Measurements from ENCODE around the gene AGFG2. TPM values are rescaled to one million over a fixed set of nuclear protein-coding genes. Genes with fewer than 3 reads are reported as not detected.
"Not testable (repeated sequence)": the region's sequence is repeated elsewhere in the genome, so short reads cannot be mapped to it uniquely, and the experiment has no call there.

AGFG2 gene
- total and polyA plus RNA-seq, 10 of the 15 experiments (the other 5 are each of a cell fraction or from before 2014, with no cell fraction given) = 0.90 to 71.5 (median 25.4) TPM

GRCh38 chr7:100541309-100541708 lies 2.3 kb downstream of the AGFG2 start:
- intact Hi-C loops (cut with micrococcal nuclease; ENCODE audit: unreplicated experiment) = loop anchor here (10.0 kb wide), 1 partner anchor 177 kb away; no protein-coding TSS in a partner anchor
- H3K27me3 ChIP-seq (replicated peaks in 1 of 2; ENCODE audit: control insufficient read depth in 2 of 2, insufficient read depth in 2 of 2, low read length in 1 of 2); H3K36me3 ChIP-seq (ENCODE audit: control insufficient read depth in 2 of 2, insufficient read depth in 2 of 2, low read length in 1 of 2); in situ Hi-C loops (cut with MboI); H2AFZ ChIP-seq (ENCODE audit: control insufficient read depth, low read depth, low read length); FAIRE-seq; H3K9me3 ChIP-seq (replicated peaks; ENCODE audit: control insufficient read depth, insufficient read depth, low read length); DNase-seq (ENCODE audit: low read depth, low spot score); ATAC-seq; H4K20me1 ChIP-seq (ENCODE audit: control insufficient read depth, insufficient read depth); BruUV-seq (replicated peaks): not testable (repeated sequence)
- Histone ChIP-seq H3K4me3 (peak overlapping the region; percentile 85), H3K27ac (ENCODE audit: control insufficient read depth, insufficient read depth) (peak overlapping the region; percentile 99), H3K9ac (ENCODE audit: control insufficient read depth, insufficient read depth, low read length) (peak overlapping the region; percentile 52), H3K4me1 (ENCODE audit: control insufficient read depth, insufficient read depth, low read length) (peaks cover 37% of the 10 kb centered on the region), H3K4me2 (ENCODE audit: control insufficient read depth, insufficient read depth) (peak overlapping the region; percentile 99), H3K79me2 (ENCODE audit: control insufficient read depth, insufficient read depth, low read length) (peaks cover 65% of the 10 kb centered on the region)
- SMC1A ChIA-PET (ENCODE audit: uncharacterized antibody, unreplicated experiment) = interaction anchor here (1.1 to 10.6 kb wide), 7 partner anchors 13 to 64 kb away, joined by 3 to 127 read pairs (median 10); partner anchors contain the start of genes FBXO24 and TSC22D4
- RAD21 ChIA-PET (ENCODE audit: unreplicated experiment) = interaction anchor here (0.6 to 11.5 kb wide), 6 partner anchors 19 to 402 kb away, joined by 4 to 90 read pairs (median 8); partner anchors contain the start of genes FBXO24, LRCH4 and TSC22D4
- CTCF ChIA-PET = interaction anchor here (0.6 to 2.6 kb wide), 11 partner anchors 9 to 83 kb away, joined by 3 to 36 read pairs (median 5); partner anchors contain the start of gene FBXO24
- 0 out of 2 replicates have a peak, but pooled peaks have one; percentile 5 for TF ChIP-seq MLLT1 (IDR thresholded peaks at IDR 0.05)
- POLR2A ChIA-PET = interaction anchor here (0.6 to 5.7 kb wide), 4 partner anchors 10 to 62 kb away, joined by 3 to 28 read pairs (median 10); partner anchors contain the start of genes FBXO24, LRCH4 and TSC22D4
- WGBS (ENCODE audit: insufficient coverage, insufficient replicate concordance, low lambda C conversion rate, missing lambda C conversion rate) = 58% methylated on average over 7 of the region's 7 CpGs

- Histone ChIP-seq H3K36me3 (ENCODE audit: control insufficient read depth in 2 of 2, insufficient read depth in 2 of 2, low read length in 1 of 2) (peaks cover 0 to 4% of the 10 kb centered on the region in 2 experiments; a peak in 1 of 4 replicates), H3K79me2 (ENCODE audit: control insufficient read depth, insufficient read depth, low read length) (peaks cover 84% of the 10 kb centered on the region), H3K27me3 (replicated peaks in 1 of 2; ENCODE audit: control insufficient read depth in 2 of 2, insufficient read depth in 2 of 2, low read length in 1 of 2) (no peaks in the 10 kb centered on the region), H3K4me1 (ENCODE audit: control insufficient read depth, insufficient read depth, low read length) (peaks cover 57% of the 10 kb centered on the region), H3K9ac (ENCODE audit: control insufficient read depth, insufficient read depth, low read length) (peak overlapping the region; percentile 52), H4K20me1 (ENCODE audit: control insufficient read depth, insufficient read depth) (no peaks in the 10 kb centered on the region), H3K4me3 (peak overlapping the region; percentile 85), H2AFZ (ENCODE audit: control insufficient read depth, low read depth, low read length) (no peak overlapping the region), H3K4me2 (ENCODE audit: control insufficient read depth, insufficient read depth) (peak overlapping the region; percentile 99), H3K27ac (ENCODE audit: control insufficient read depth, insufficient read depth) (peak overlapping the region; percentile 99), H3K9me3 (replicated peaks; ENCODE audit: control insufficient read depth, insufficient read depth, low read length) (no peaks in the 10 kb centered on the region)
- intact Hi-C loops (cut with micrococcal nuclease; ENCODE audit: unreplicated experiment) (loop anchor here (10.0 kb wide), 1 partner anchor 179 kb away; no protein-coding TSS in a partner anchor), in situ Hi-C loops (cut with MboI) (no loop called here)
- TF ChIP-seq YY1 (IDR thresholded peaks at IDR 0.05; ENCODE audit: low read depth, low read length) (no peak), POU2F2 (IDR thresholded peaks at IDR 0.05; ENCODE audit: borderline replicate concordance, low read depth, low read length) (peak; percentile 11; the same call in 1 of the 3 replicates)
- CTCF ChIA-PET = interaction anchor here (0.6 to 7.9 kb wide), 9 partner anchors 10 to 171 kb away, joined by 3 to 101 read pairs (median 5); no protein-coding TSS in a partner anchor
- WGBS (ENCODE audit: insufficient coverage, insufficient replicate concordance, low lambda C conversion rate, missing lambda C conversion rate) = 0% methylated on average over 1 of the region's 1 CpG
- no TSS peak for BruUV-seq (replicated peaks)
- DNase-seq (ENCODE audit: low read depth, low spot score) (no peak), ATAC-seq (no peak), FAIRE-seq (no peak)
- SMC1A ChIA-PET (ENCODE audit: uncharacterized antibody, unreplicated experiment) = interaction anchor here (0.8 to 10.6 kb wide), 7 partner anchors 15 to 179 kb away, joined by 3 to 127 read pairs (median 3); partner anchors contain the start of gene TSC22D4
- RAD21 ChIA-PET (ENCODE audit: unreplicated experiment) = interaction anchor here (0.9 to 11.5 kb wide), 9 partner anchors 13 to 74 kb away, joined by 3 to 90 read pairs (median 7); partner anchors contain the start of genes FBXO24, LRCH4 and TSC22D4
- POLR2A ChIA-PET = interaction anchor here (1.0 to 5.7 kb wide), 5 partner anchors 10 to 64 kb away, joined by 4 to 28 read pairs (median 5); partner anchors contain the start of genes FBXO24, LRCH4 and TSC22D4
These were observed 4.6 kb downstream of the AGFG2 start for GRCh38 chr7:100543586-100543985.

All from GM12878 (cell line).